CD14-positive monocyte (primary cell): ENCODE data around the gene CREG2. TPM values are rescaled to one million over a fixed set of nuclear protein-coding genes. Genes with fewer than 3 reads are reported as not detected.
A peak's percentile ranks its signal among the peaks of the same experiment; 100 is the strongest.

Experiments used
- DNase-seq, 3 donors: peaks; one replicate each; pipeline ENCODE4 v3.0.0-alpha.2; 2011 to 2022
- H2AFZ ChIP-seq: 2 replicates; pipeline ENCODE4 v1.6.0; 2012; ENCODE audit warnings: mild to moderate bottlenecking, low read depth, low read length, inconsistent platforms; ENCODE audit not compliant: insufficient read depth, poor library complexity, severe bottlenecking
- H3K27ac ChIP-seq, 2 donors: 1 replicate in 1 of 2; 2 replicates in 1 of 2; pipeline ENCODE4 v1.5.1; 2012 to 2013; ENCODE audit warnings: low read length in 2 of 2, control low read depth in 1 of 2, inconsistent platforms in 1 of 2, low read depth in 1 of 2, mild to moderate bottlenecking in 1 of 2
- H3K27me3 ChIP-seq, 2 donors: one replicate each; pipeline versions ENCODE4 v1.6.0 to v1.6.1; 2011 to 2013; ENCODE audit warnings: low read length in 2 of 2; ENCODE audit not compliant: control insufficient read depth in 2 of 2, insufficient read depth in 2 of 2
- H3K36me3 ChIP-seq, 2 donors: replicated peaks in 1 of 2; 1 replicate in 1 of 2; 2 replicates in 1 of 2; pipeline versions ENCODE4 v1.5.1 to v1.6.1; 2012 to 2013; ENCODE audit warnings: low read length in 2 of 2, control low read depth in 1 of 2, inconsistent platforms in 1 of 2, mild to moderate bottlenecking in 1 of 2; ENCODE audit not compliant: insufficient read depth in 2 of 2, control insufficient read depth in 1 of 2
- H3K4me1 ChIP-seq, 2 donors: 1 replicate in 1 of 2; 2 replicates in 1 of 2; pipeline versions ENCODE4 v1.5.1 to v1.6.1; 2012 to 2013; ENCODE audit warnings: low read length in 2 of 2, control low read depth in 1 of 2, inconsistent platforms in 1 of 2, mild to moderate bottlenecking in 1 of 2, moderate library complexity in 1 of 2; ENCODE audit not compliant: insufficient read depth in 2 of 2, control insufficient read depth in 1 of 2
- H3K4me2 ChIP-seq: replicated peaks from 2 replicates; pipeline ENCODE3; 2012; ENCODE audit warnings: low read length, moderate library complexity, mild to moderate bottlenecking; ENCODE audit not compliant: poor library complexity, severe bottlenecking; ENCODE audit errors: extremely low read depth
- H3K4me3 ChIP-seq, 3 experiments: fragments of 200-600 bp in 1 of 3; sonication (generic) in 1 of 3; replicated peaks in 1 of 3; 1 replicate in 2 of 3; 2 replicates in 1 of 3; pipeline ENCODE4 v1.5.1; 2011 to 2013; ENCODE audit warnings: low read length in 3 of 3, mild to moderate bottlenecking in 3 of 3, control low read depth in 2 of 3, low read depth in 2 of 3, inconsistent platforms in 1 of 3, moderate library complexity in 1 of 3
- H3K79me2 ChIP-seq: 2 replicates; pipeline ENCODE4 v1.6.0; 2012; ENCODE audit warnings: mild to moderate bottlenecking, control low read depth, inconsistent platforms, low read length, moderate library complexity; ENCODE audit not compliant: insufficient read depth
- H3K9ac ChIP-seq: 2 replicates; pipeline ENCODE4 v1.6.0; 2017; ENCODE audit warnings: low read length, mild to moderate bottlenecking; ENCODE audit not compliant: insufficient read depth, poor library complexity, severe bottlenecking
- H3K9me3 ChIP-seq, 2 donors: replicated peaks in 1 of 2; 1 replicate in 1 of 2; 2 replicates in 1 of 2; pipeline versions ENCODE4 v1.5.1 to v1.6.1; 2012 to 2013; ENCODE audit warnings: low read length in 2 of 2, control low read depth in 1 of 2; ENCODE audit not compliant: control insufficient read depth in 1 of 2, insufficient read depth in 1 of 2
- H4K20me1 ChIP-seq: 2 replicates; pipeline ENCODE4 v1.6.0; 2012; ENCODE audit warnings: mild to moderate bottlenecking, low read length, control low read depth, moderate library complexity; ENCODE audit not compliant: insufficient read depth
- H3K27ac Mint-ChIP-seq, 7 donors: one replicate each; pipeline ENCODE4 v1.8.0; 2020; ENCODE audit warnings: mild to moderate bottlenecking in 7 of 7, mixed read lengths in 7 of 7, moderate library complexity in 6 of 7, inconsistent platforms in 2 of 7
- H3K27me3 Mint-ChIP-seq, 3 donors: one replicate each; pipeline ENCODE4 v1.8.0; 2021 to 2022; ENCODE audit warnings: low read depth in 3 of 3, mild to moderate bottlenecking in 3 of 3, mixed read lengths in 3 of 3, moderate library complexity in 3 of 3, inconsistent platforms in 1 of 3
- H3K36me3 Mint-ChIP-seq, 2 donors: one replicate each; pipeline ENCODE4 v1.8.0; 2020; ENCODE audit warnings: mixed read lengths in 2 of 2, inconsistent platforms in 1 of 2, mild to moderate bottlenecking in 1 of 2
- H3K4me1 Mint-ChIP-seq: one replicate; pipeline ENCODE4 v1.8.0; 2020; ENCODE audit warnings: mild to moderate bottlenecking, mixed read lengths
- H3K4me3 Mint-ChIP-seq, 2 donors: one replicate each; pipeline ENCODE4 v1.8.0; 2020; ENCODE audit warnings: mild to moderate bottlenecking in 2 of 2, mixed read lengths in 2 of 2, moderate library complexity in 1 of 2
- H3K9me3 Mint-ChIP-seq, 7 donors: one replicate each; pipeline ENCODE4 v1.8.0; 2020 to 2022; ENCODE audit warnings: mixed read lengths in 7 of 7, mild to moderate bottlenecking in 6 of 7, moderate library complexity in 6 of 7, inconsistent platforms in 2 of 7
- CTCF ChIP-seq: fragments of 200-600 bp; IDR thresholded peaks from one replicate; pipeline ENCODE4 v1.8.0; 2022; ENCODE audit warnings: antibody characterized with exemption, mild to moderate bottlenecking
- WGBS: methylation state at CpG from one replicate; pipeline ENCODE4 v1.1.5; 2013; ENCODE audit warnings: missing lambda C conversion rate; ENCODE audit not compliant: insufficient coverage; 5-methylcytosine and 5-hydroxymethylcytosine counted together
- intact Hi-C, 2 donors: fragments of 100-400 bp; cut with micrococcal nuclease; formaldehyde crosslinking; loops; one replicate each; pipeline versions ENCODE4 v1.15.0 to v1.15.1; 2023
- polyA plus RNA-seq, 3 donors: library from polyadenylated mRNA; depleted of rRNA in 1 of 3; unstranded in 2 of 3; stranded (reverse) in 1 of 3; fragments of 300-500 nt in 2 of 3; fragments of >200 nt in 1 of 3; fragmentation: Illumina TruSeq in 2 of 3; gene quantifications; 1 replicate in 2 of 3; 2 replicates in 1 of 3; pipeline ENCODE4 v1.2.3, GENCODE V29; 2012 to 2021

The CREG2 gene
- polyA plus RNA-seq, 3 donors: not detected

- H3K27ac ChIP-seq: peak overlapping the region in 1 of 2 donors; percentile 96
- H3K27ac Mint-ChIP-seq: peak overlapping the region; percentile 2 to 99 (median 62)
- intact Hi-C loops: no loop called here
- H4K20me1 ChIP-seq: peaks cover 13% of the 10 kb centered on the region
- H2AFZ ChIP-seq: no peak overlapping the region
- no peak overlapping the region for H3K9ac ChIP-seq
- peaks cover 18% of the 10 kb centered on the region for H3K79me2 ChIP-seq
- H3K36me3 ChIP-seq: no peaks in the 10 kb centered on the region
- H3K9me3 ChIP-seq: no peaks in the 10 kb centered on the region
- peaks cover 0 to 2% (median 0%) of the 10 kb centered on the region in 7 donors for H3K9me3 Mint-ChIP-seq
- peak overlapping the region in 1 of 2 donors; percentile 13 for H3K4me3 Mint-ChIP-seq
- peaks cover under 1 to 8% of the 10 kb centered on the region in 2 donors for H3K36me3 Mint-ChIP-seq
- no peak for TF ChIP-seq CTCF
- peaks cover 0 to 3% (median 2%) of the 10 kb centered on the region in 3 donors for H3K27me3 Mint-ChIP-seq
- H3K4me1 Mint-ChIP-seq: peaks cover 42% of the 10 kb centered on the region
- H3K27me3 ChIP-seq: no peaks in the 10 kb centered on the region
- H3K4me2 ChIP-seq: peak overlapping the region; percentile 51
- DNase-seq: peak in 2 of 3 donors; percentile 49 to 51
- 0% methylated on average over 2 of the region's 3 CpGs for WGBS
- H3K4me1 ChIP-seq: peaks cover 34 to 37% of the 10 kb centered on the region in 2 donors
- H3K4me3 ChIP-seq: peak overlapping the region in 1 of 3 experiments; percentile 48
These were observed 75.6 kb downstream of the CREG2 start for GRCh38 chr2:101311696-101312017.

GRCh38 chr2:101310834-101311695, 76.2 kb downstream of the CREG2 start:
- H3K79me2 ChIP-seq: peaks cover 23% of the 10 kb centered on the region
- H2AFZ ChIP-seq: no peak overlapping the region
- peak overlapping the region in 1 of 3 experiments; percentile 48 for H3K4me3 ChIP-seq
- Mint-ChIP-seq H3K4me1 (peaks cover 46% of the 10 kb centered on the region), H3K4me3 (peak overlapping the region in 1 of 2 donors; percentile 13), H3K27ac (peak overlapping the region; percentile 87 to 99 (median 92)), H3K36me3 (peaks cover 6 to 12% of the 10 kb centered on the region in 2 donors), H3K9me3 (peaks cover 0 to 2% (median 0%) of the 10 kb centered on the region in 7 donors), H3K27me3 (peaks cover 0 to 3% (median under 1%) of the 10 kb centered on the region in 3 donors)
- DNase-seq: peak in 2 of 3 donors; percentile 50 to 52
- H4K20me1 ChIP-seq: peaks cover 19% of the 10 kb centered on the region
- H3K4me1 ChIP-seq: peaks cover 39 to 43% of the 10 kb centered on the region in 2 donors
- no peaks in the 10 kb centered on the region for H3K9me3 ChIP-seq
- TF ChIP-seq CTCF: no peak
- H3K9ac ChIP-seq: no peak overlapping the region
- H3K36me3 ChIP-seq: peaks cover 0 to 6% of the 10 kb centered on the region in 2 donors
- intact Hi-C loops: no loop called here
- 70% methylated on average over 2 of the region's 7 CpGs for WGBS
- peak overlapping the region; percentile 51 for H3K4me2 ChIP-seq
- peak overlapping the region; percentile 26 to 96 for H3K27ac ChIP-seq
- no peaks in the 10 kb centered on the region for H3K27me3 ChIP-seq
